Panc1 (cell line): ENCODE data around the gene TPD52L1. TPM values are rescaled to one million over a fixed set of nuclear protein-coding genes. Genes with fewer than 3 reads are reported as not detected.

Experiments
- ATAC-seq: fragments of 200-7000 bp; cut with Tn5 transposase; 2 replicates; pipeline ENCODE4 v1.9.1; 2020; ENCODE audit warnings: mild to moderate bottlenecking, moderate library complexity
- BruUV-seq: library from RNA; stranded (reverse); fragments of 400-500 nt; replicated peaks from 2 replicates; lab custom pipeline; 2021; lab: Mats Ljungman, UMichigan
- CTCF ChIA-PET: fragments of 300-600 bp; sonication (Branson Sonifier 250); formaldehyde crosslinking; loops from one replicate; lab custom pipeline; 2022; ENCODE audit warnings: antibody characterized with exemption; lab: Charles Lee
- POLR2A ChIA-PET: fragments of 300-600 bp; sonication (Branson Sonifier 250); formaldehyde crosslinking; loops from one replicate; lab custom pipeline; 2022; ENCODE audit warnings: antibody characterized with exemption; lab: Charles Lee
- DNase-seq: peaks from one replicate; pipeline ENCODE4 v3.0.0-alpha.2; 2010; ENCODE audit warnings: low read depth, low spot score
- H3K27ac ChIP-seq: 2 replicates; pipeline ENCODE4 v1.5.1; 2011; ENCODE audit warnings: mild to moderate bottlenecking, low read length, inconsistent platforms
- H3K27me3 ChIP-seq: fragments of 200-500 bp; sonication (Bioruptor generic); 2 replicates; pipeline ENCODE4 v1.6.0; 2014; ENCODE audit warnings: low read length, inconsistent platforms; ENCODE audit not compliant: control insufficient read depth, insufficient read depth
- H3K36me3 ChIP-seq: fragments of 200-500 bp; sonication (Bioruptor generic); 2 replicates; pipeline ENCODE4 v1.5.1; 2014; ENCODE audit warnings: inconsistent platforms, mild to moderate bottlenecking, low read length, moderate library complexity; ENCODE audit not compliant: control insufficient read depth, insufficient read depth
- H3K4me1 ChIP-seq: 2 replicates; pipeline ENCODE4 v1.5.1; 2011; ENCODE audit warnings: inconsistent platforms, mild to moderate bottlenecking, low read length, moderate library complexity; ENCODE audit not compliant: control insufficient read depth, insufficient read depth
- H3K4me3 ChIP-seq, 2 experiments: 2 replicates each; pipeline ENCODE4 v1.5.1; 2011 to 2012; ENCODE audit warnings: low read depth in 2 of 2, low read length in 2 of 2, mild to moderate bottlenecking in 2 of 2, inconsistent platforms in 1 of 2, moderate library complexity in 1 of 2
- H3K9me3 ChIP-seq: fragments of 200-500 bp; sonication (Bioruptor generic); 2 replicates; pipeline ENCODE4 v1.5.1; 2014; ENCODE audit warnings: low read depth, mild to moderate bottlenecking, inconsistent platforms, low read length, moderate library complexity; ENCODE audit not compliant: control insufficient read depth, insufficient read depth
- CTCF ChIP-seq: fragments of 450-650 bp; IDR thresholded peaks from 2 replicates; pipeline ENCODE4 v1.5.1; 2017; ENCODE audit warnings: mild to moderate bottlenecking
- POLR2AphosphoS5 ChIP-seq: IDR thresholded peaks from 2 replicates; pipeline ENCODE4 v1.6.1; 2012; ENCODE audit warnings: mild to moderate bottlenecking, low read depth, low read length, moderate library complexity
- REST ChIP-seq, 2 experiments: IDR thresholded peaks; 2 replicates each; pipeline ENCODE4 v1.6.1; 2011 to 2012; ENCODE audit warnings: low read depth in 2 of 2, control low read depth in 1 of 2, low read length in 1 of 2, mild to moderate bottlenecking in 1 of 2, moderate library complexity in 1 of 2; ENCODE audit not compliant: insufficient read depth in 1 of 2
- SIN3A ChIP-seq: IDR thresholded peaks from 2 replicates; pipeline ENCODE4 v1.6.1; 2012; ENCODE audit warnings: low read depth, mild to moderate bottlenecking, low read length, moderate library complexity, borderline replicate concordance; ENCODE audit not compliant: insufficient read depth
- TCF7L2 ChIP-seq: IDR thresholded peaks from 2 replicates; pipeline ENCODE4 v1.6.1; 2011; ENCODE audit warnings: mild to moderate bottlenecking, low read depth, low read length, inconsistent platforms
- in situ Hi-C: cut with HindIII; loops from 2 replicates; pipeline ENCODE4 v1.10.0; 2016; ENCODE audit warnings: low sequenced_read_pairs, low pct_unique_long_range_greater_than_20kb
- intact Hi-C: fragments of 100-400 bp; cut with micrococcal nuclease; formaldehyde crosslinking; loops from one replicate; pipeline ENCODE4 v1.10.0; 2022; ENCODE audit not compliant: unreplicated experiment
- total RNA-seq: library from RNA; stranded (reverse); gene quantifications from one replicate; pipeline ENCODE4 v1.2.1, GENCODE V29; 2021; ENCODE audit not compliant: unreplicated experiment

TPD52L1 gene
- total RNA-seq, 1 experiment from 2014 or later = 2.9 TPM

- ATAC-seq (no peak), DNase-seq (no peak)
- intact Hi-C loops = no loop called here
- BruUV-seq = no TSS peak
- no peaks in the 10 kb centered on the region for H3K9me3 ChIP-seq
- ChIA-PET POLR2A (no interaction called here), CTCF (no interaction called here)
- H3K27me3 ChIP-seq = peaks cover 7% of the 10 kb centered on the region; the same call in 1 of the 2 replicates
- no peak overlapping the region for H3K4me3 ChIP-seq
- TF ChIP-seq SIN3A (no peak), REST (IDR thresholded peaks at IDR 0.05; ENCODE audit: insufficient read depth in 1 of 2, low read depth in 2 of 2, low read length in 1 of 2) (no peak), CTCF (no peak), POLR2AphosphoS5 (no peak), TCF7L2 (no peak)
- no peak overlapping the region for H3K27ac ChIP-seq
- H3K36me3 ChIP-seq = no peaks in the 10 kb centered on the region
- in situ Hi-C loops = no loop called here
- H3K4me1 ChIP-seq = no peaks in the 10 kb centered on the region
Observed at GRCh38 chr6:125194941-125195340, 41.4 kb downstream of the TPD52L1 start.

GRCh38 chr6:125195526-125195925 lies 42.0 kb downstream of the TPD52L1 start:
- DNase-seq (no peak), ATAC-seq (no peak)
- ChIA-PET POLR2A (no interaction called here), CTCF (no interaction called here)
- Histone ChIP-seq H3K36me3 (no peaks in the 10 kb centered on the region), H3K4me1 (no peaks in the 10 kb centered on the region), H3K27ac (no peak overlapping the region), H3K4me3 (no peak overlapping the region), H3K27me3 (peaks cover 7% of the 10 kb centered on the region; the same call in 1 of the 2 replicates), H3K9me3 (no peaks in the 10 kb centered on the region)
- intact Hi-C loops = no loop called here
- BruUV-seq = no TSS peak
- TF ChIP-seq TCF7L2 (no peak), SIN3A (no peak), CTCF (no peak), POLR2AphosphoS5 (no peak), REST (IDR thresholded peaks at IDR 0.05; ENCODE audit: insufficient read depth in 1 of 2, low read depth in 2 of 2, low read length in 1 of 2) (no peak)
- in situ Hi-C loops = no loop called here
